ENCODE results near the gene EMCN. TPM values are rescaled to one million over a fixed set of nuclear protein-coding genes. Genes with fewer than 3 reads are reported as not detected.

EMCN gene
- total RNA-seq, 1 experiment from 2014 or later: not detected

DNA sequence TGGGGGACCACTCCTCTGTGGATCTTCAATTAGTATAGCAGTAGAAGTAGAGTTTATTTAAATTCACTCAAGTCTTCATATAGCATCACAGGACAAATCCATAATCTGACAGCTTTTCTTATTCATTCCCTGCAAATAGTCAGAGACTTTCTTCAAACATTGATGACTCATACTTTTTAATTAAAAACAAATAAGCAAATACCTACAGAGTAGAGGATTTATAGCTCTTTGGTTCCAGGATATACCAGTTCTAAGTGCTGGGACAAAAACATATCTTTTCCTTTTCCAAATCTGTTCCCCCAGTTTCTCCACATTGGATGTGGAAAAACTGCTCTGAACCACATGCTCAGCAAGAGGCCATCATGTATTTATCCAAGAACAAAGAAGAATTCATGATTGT, 24.1 kb downstream of the EMCN start:
- Histone ChIP-seq H3K36me3 (ENCODE audit: low read depth) (no peaks in the 10 kb centered on the region), H3K9me3 (ENCODE audit: insufficient read depth, low read depth) (no peaks in the 10 kb centered on the region), H3K27me3 (ENCODE audit: insufficient read depth, low read depth) (no peaks in the 10 kb centered on the region), H3F3A (ENCODE audit: insufficient read depth, low read depth) (no peaks in the 10 kb centered on the region), H3K27ac (no peak overlapping the region), H4K20me1 (ENCODE audit: insufficient read depth) (no peaks in the 10 kb centered on the region), H3K4me2 (no peak overlapping the region), H3K9me2 (ENCODE audit: insufficient read depth) (no peaks in the 10 kb centered on the region), H3K4me3 (no peak overlapping the region), H3K4me1 (replicated peaks; ENCODE audit: insufficient read depth) (no peaks in the 10 kb centered on the region), H2AFZ (no peak overlapping the region), H3K79me2 (ENCODE audit: low read depth) (no peaks in the 10 kb centered on the region)
- no TSS peak for BruUV-seq (replicated peaks)
- intact Hi-C loops (cut with micrococcal nuclease; ENCODE audit: unreplicated experiment): no loop called here
- CTCF ChIA-PET: no interaction called here
- no peak for DNase-seq
- TF ChIP-seq EZH2 (IDR thresholded peaks at IDR 0.05; ENCODE audit: low read depth): no peak
- TF ChIP-seq, protein P1, sequence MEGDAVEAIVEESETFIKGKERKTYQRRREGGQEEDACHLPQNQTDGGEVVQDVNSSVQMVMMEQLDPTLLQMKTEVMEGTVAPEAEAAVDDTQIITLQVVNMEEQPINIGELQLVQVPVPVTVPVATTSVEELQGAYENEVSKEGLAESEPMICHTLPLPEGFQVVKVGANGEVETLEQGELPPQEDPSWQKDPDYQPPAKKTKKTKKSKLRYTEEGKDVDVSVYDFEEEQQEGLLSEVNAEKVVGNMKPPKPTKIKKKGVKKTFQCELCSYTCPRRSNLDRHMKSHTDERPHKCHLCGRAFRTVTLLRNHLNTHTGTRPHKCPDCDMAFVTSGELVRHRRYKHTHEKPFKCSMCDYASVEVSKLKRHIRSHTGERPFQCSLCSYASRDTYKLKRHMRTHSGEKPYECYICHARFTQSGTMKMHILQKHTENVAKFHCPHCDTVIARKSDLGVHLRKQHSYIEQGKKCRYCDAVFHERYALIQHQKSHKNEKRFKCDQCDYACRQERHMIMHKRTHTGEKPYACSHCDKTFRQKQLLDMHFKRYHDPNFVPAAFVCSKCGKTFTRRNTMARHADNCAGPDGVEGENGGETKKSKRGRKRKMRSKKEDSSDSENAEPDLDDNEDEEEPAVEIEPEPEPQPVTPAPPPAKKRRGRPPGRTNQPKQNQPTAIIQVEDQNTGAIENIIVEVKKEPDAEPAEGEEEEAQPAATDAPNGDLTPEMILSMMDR (conservative IDR thresholded peaks at IDR 0.05): no peak
- POLR2A ChIA-PET (ENCODE audit: unreplicated experiment): no interaction called here

GRCh38 chr4:100492129-100492528, 25.7 kb downstream of the EMCN start:
- DNase-seq: no peak
- H3K36me3 ChIP-seq (ENCODE audit: low read depth): no peaks in the 10 kb centered on the region
- H3F3A ChIP-seq (ENCODE audit: insufficient read depth, low read depth): no peaks in the 10 kb centered on the region
- H3K9me2 ChIP-seq (ENCODE audit: insufficient read depth): no peaks in the 10 kb centered on the region
- no peaks in the 10 kb centered on the region for H4K20me1 ChIP-seq (ENCODE audit: insufficient read depth)
- H3K4me3 ChIP-seq: no peak overlapping the region
- POLR2A ChIA-PET (ENCODE audit: unreplicated experiment): no interaction called here
- H3K79me2 ChIP-seq (ENCODE audit: low read depth): no peaks in the 10 kb centered on the region
- intact Hi-C loops (cut with micrococcal nuclease; ENCODE audit: unreplicated experiment): no loop called here
- no peak overlapping the region for H3K27ac ChIP-seq
- CTCF ChIA-PET: no interaction called here
- no peaks in the 10 kb centered on the region for H3K4me1 ChIP-seq (replicated peaks; ENCODE audit: insufficient read depth)
- TF ChIP-seq, protein P1 (conservative IDR thresholded peaks at IDR 0.05): no peak
- TF ChIP-seq EZH2 (IDR thresholded peaks at IDR 0.05; ENCODE audit: low read depth): no peak
- BruUV-seq (replicated peaks): no TSS peak
- H2AFZ ChIP-seq: no peak overlapping the region
- H3K9me3 ChIP-seq (ENCODE audit: insufficient read depth, low read depth): no peaks in the 10 kb centered on the region
- no peak overlapping the region for H3K4me2 ChIP-seq
- H3K27me3 ChIP-seq (ENCODE audit: insufficient read depth, low read depth): no peaks in the 10 kb centered on the region

DNA sequence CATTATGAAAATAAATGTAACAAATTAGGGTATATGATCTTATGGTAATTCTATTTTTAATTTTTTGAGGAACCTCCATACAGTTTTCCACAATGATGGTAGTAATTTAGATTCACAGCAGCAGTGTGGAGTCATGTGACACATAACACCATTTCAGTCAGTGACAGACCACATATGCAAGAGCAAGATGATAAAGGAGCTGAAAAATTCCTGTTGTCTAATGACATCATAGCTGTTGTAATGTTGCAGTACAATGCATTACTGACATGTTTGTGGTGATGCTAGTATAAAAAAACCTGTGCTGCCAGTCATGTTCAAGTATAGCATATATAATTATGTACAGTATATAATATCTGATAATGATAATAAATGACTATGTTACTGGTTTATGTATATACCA, 28.5 kb downstream of the EMCN start:
- no TSS peak for BruUV-seq (replicated peaks)
- no peak overlapping the region for H3K27ac ChIP-seq
- no peaks in the 10 kb centered on the region for H3F3A ChIP-seq (ENCODE audit: insufficient read depth, low read depth)
- H3K27me3 ChIP-seq (ENCODE audit: insufficient read depth, low read depth): no peaks in the 10 kb centered on the region
- no peaks in the 10 kb centered on the region for H3K9me2 ChIP-seq (ENCODE audit: insufficient read depth)
- ChIA-PET POLR2A (ENCODE audit: unreplicated experiment) (no interaction called here), CTCF (no interaction called here)
- no peak overlapping the region for H3K4me3 ChIP-seq
- intact Hi-C loops (cut with micrococcal nuclease; ENCODE audit: unreplicated experiment): no loop called here
- no peaks in the 10 kb centered on the region for H3K9me3 ChIP-seq (ENCODE audit: insufficient read depth, low read depth)
- no peak for DNase-seq
- TF ChIP-seq, protein P1 (conservative IDR thresholded peaks at IDR 0.05): no peak
- no peak for TF ChIP-seq EZH2 (IDR thresholded peaks at IDR 0.05; ENCODE audit: low read depth)
- H4K20me1 ChIP-seq (ENCODE audit: insufficient read depth): no peaks in the 10 kb centered on the region
- no peaks in the 10 kb centered on the region for H3K36me3 ChIP-seq (ENCODE audit: low read depth)
- no peaks in the 10 kb centered on the region for H3K4me1 ChIP-seq (replicated peaks; ENCODE audit: insufficient read depth)
- no peak overlapping the region for H2AFZ ChIP-seq
- H3K4me2 ChIP-seq: no peak overlapping the region
- no peaks in the 10 kb centered on the region for H3K79me2 ChIP-seq (ENCODE audit: low read depth)

Data from PC-9 (cell line).